M059J (cell line): ENCODE measurements around the gene ARL3. TPM values are rescaled to one million over a fixed set of nuclear protein-coding genes. Genes with fewer than 3 reads are reported as not detected.

Experiments used
- DNase-seq: peaks from one replicate; pipeline ENCODE4 v3.0.0-alpha.2; 2012; ENCODE audit warnings: low read depth
- total RNA-seq: library from RNA; depleted of rRNA; stranded (reverse); fragments of >200 nt; shearing (Covaris generic); gene quantifications from 2 replicates; pipeline ENCODE4 v1.2.3, GENCODE V29; 2014

The ARL3 gene
- total RNA-seq, 1 experiment from 2014 or later = 11.9 TPM

DNA sequence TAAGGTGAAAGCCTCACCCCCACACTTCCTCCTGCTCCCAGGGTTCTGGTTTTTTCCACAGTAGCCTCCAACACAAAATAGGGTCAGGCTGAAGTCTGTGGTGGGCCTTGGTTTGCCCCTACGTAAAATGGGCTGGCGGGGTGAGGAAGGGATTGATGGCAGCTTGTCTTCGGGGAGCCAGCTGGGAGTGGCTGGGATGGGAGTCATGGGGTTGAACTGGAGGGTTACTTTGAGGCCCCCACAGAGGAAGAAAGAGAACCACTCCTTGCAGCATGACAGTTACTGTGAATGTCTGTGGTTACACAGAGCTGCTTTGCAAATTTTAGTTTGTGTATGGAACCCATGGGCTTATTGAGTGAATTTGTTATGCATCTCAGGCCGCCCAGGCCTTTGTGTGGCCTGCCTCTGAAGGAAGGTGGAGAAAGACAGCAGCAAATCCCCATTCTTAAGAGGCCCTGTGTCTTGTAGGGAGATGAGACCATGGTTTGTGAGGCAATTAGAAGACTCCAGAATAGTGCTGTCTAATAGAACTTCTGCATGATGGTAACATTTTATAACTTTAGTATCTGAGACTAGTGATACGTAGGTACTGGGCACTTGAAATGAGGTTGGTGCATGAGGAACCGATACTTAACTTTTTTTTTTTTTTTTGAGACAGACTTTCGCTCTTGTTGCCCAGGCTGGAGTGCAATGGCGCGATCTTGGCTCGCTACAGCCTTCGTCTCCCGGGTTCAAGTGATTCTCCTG, 61.9 kb downstream of the ARL3 start:
- DNase-seq = no peak

DNA sequence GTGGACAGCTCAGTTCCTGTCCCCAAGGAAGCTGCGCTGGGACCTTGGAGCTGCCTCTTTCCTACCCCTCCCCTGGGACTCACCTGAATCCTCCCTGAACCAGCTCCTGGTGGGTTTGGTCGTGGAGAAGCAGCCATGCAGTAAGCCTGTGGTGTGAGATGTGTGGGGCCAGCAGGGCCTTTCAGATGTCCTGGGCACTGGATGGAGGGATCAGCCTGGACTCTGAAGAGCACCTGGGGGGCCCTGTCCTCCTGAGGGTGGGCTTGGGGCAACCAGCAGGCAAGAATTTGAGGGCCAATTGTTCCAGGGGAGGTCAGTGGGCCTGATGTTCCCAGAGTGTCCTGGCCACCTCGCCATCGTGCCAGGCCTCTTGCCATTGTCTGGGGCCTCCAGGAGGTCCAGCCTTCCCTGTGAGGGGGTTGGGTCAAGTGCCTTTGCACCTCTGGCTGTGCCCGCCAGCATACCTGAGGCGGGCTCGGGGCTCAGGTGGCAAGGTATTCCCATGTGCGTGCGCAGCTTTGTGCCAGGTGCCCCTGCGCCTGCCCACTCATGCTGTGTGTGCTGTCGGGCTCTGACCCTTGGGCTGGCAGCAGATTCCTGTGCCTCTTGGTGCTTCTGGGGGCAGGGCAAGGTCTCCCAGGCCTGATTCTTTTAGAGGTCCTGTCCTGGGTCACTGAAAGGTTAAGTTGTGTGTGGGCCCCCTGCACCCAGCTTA, 62.6 kb downstream of the ARL3 start:
- DNase-seq = no peak

DNA sequence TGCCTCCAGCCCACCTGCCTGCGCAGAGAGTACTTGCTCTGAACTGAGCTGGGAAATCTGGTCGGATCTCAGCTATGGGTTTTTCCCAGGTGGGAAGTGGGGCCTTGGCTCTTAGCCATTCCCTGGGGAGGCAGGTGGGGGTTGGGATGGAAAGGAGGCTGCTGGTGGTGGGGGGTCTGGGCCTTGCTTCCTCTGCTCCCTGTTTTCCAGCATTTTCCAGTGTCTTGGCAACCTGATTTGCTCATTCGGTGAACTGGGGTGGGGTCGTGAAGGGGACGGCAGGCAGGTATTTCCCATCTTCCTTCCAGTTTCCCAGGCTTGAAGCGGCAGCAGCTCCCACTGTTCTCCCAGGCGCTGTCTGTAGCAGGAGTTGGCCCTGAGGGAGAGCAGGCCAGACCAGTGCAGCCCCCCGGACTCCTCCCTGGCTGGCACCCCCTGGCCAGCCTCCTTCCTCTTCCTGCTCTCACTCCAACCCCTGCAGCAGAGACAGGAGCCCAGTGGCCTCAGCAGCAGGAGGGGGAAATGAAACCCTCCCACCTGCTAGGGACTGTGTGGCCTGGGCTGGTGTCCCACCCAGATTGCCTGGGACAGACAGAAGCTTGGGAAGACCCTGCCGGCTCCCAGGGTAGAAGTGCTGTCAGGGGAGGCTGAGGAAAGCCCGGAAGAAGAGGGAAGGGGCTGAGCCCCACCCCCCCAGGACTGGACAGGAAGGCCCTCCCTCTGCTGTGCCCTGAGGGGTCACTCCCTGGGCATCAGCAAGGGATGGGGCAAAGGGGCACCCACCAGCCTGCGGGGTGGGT, 63.3 kb downstream of the ARL3 start:
- no peak for DNase-seq

DNA sequence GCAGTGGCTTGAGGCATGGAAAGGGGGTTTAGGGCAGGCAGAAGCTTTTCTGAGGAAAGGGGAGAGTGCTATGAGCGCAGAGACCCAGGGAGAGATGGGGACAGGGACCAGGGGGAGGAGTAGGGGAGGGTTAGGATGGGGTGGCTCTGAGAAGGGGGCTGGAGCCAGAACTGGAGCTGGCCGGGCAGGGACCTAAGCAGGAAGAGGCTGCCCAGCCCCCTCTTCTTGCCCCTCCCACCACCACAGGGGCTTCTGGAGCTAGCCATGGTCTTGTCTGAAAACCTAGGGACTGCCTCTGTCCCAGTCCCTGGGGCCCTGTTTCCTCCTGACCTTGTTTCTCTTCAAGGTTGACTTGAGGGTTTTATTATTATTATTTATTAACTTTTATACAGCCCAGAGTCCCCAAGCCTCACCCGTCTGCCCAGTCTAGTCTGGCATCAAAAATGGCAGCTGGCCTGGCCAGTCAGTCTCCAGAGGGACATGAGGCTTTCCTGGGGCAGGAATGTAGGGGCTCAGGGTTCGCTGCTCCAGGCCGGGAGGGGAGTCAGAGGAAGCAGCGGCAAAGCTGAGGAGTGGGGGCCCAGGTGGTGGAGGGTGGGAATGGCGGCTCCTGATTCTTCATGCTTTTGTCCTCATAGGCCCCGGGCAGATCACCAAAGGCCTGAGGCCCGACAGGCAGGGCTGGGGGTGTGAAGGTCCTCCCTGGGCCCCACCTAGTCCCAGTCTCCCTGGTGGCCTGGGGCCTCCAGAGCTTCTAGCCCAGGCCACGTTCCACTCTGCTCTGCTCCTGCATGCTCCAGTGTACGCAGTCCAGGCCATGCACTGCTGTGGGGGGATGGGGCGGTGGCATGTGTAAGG, 64.2 kb downstream of the ARL3 start:
- DNase-seq = no peak

DNA sequence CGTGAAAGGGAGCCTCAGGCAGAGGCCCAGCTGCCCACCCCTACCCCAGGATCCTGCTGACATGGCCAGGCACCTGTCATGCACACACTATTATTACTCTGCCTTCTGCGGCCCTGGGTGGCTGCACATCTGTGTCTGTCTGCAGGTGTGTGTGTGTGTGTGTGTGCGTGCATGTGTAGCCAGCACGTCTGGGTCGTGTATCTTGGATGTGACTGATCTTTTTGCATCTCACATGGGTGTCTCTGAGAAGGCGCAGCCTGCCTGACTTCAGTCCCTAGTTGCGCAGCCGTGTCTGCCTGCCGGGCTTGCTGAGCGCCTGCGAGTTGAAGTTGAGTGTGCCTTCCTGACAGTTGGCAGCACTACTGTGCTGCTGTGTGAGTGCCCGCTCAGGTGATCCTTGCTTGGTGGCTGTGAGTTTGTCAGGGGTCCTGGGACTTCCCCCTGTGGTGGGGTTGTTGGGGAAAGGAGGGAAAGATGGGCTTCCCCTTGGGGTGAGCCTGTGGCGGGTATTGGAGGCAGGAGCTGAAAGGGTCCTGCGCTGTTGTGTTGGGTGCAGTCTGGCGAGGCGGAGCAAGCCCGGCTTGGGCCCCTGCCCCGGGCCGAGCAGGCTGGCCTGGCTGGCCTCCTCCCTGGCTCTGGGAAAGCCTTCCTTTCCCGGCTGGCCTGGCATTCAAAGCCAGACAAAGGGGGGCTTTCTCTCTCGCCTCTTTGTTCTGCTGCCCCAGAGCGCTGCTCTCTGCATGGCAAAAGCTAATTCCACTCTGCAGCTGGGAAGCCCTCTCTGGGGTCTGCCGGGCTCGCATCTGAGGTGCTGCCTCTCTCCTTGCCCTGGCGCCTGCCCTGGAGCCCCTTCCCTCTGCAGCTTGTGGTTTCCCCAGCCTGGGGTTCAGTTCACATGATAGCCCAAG, 65.1 kb downstream of the ARL3 start:
- no peak for DNase-seq

DNA sequence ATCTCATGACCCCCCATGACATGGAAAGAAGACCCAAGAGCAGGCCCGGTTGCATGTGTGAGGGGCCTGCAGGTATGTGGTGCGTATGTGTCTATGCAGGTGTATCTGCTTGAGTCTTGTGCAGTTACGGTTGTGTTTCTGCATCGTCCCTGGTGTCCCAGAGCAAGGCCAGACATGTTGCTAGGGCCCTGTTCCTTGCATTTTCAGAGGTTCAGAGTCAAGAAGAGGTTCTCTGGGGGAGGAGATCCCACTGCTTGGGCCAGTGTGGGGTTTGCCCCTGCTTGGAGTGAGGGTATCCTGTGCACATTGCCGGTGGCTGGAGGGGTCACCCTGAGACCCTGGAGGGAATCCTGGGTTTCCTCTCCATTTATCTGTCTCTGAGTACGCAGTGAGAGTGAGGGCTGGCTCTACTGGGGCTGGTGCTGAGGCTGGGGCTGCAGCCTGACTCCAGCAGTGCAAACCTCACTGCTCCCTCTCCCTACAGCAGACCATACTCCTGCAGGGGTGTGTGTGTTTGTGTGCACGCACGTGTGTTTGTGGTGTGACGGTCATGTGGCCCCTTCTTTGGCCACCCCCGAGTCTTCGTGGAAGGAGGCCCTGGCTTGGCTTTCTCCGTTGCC, 65.8 kb downstream of the ARL3 start:
- no peak for DNase-seq

DNA sequence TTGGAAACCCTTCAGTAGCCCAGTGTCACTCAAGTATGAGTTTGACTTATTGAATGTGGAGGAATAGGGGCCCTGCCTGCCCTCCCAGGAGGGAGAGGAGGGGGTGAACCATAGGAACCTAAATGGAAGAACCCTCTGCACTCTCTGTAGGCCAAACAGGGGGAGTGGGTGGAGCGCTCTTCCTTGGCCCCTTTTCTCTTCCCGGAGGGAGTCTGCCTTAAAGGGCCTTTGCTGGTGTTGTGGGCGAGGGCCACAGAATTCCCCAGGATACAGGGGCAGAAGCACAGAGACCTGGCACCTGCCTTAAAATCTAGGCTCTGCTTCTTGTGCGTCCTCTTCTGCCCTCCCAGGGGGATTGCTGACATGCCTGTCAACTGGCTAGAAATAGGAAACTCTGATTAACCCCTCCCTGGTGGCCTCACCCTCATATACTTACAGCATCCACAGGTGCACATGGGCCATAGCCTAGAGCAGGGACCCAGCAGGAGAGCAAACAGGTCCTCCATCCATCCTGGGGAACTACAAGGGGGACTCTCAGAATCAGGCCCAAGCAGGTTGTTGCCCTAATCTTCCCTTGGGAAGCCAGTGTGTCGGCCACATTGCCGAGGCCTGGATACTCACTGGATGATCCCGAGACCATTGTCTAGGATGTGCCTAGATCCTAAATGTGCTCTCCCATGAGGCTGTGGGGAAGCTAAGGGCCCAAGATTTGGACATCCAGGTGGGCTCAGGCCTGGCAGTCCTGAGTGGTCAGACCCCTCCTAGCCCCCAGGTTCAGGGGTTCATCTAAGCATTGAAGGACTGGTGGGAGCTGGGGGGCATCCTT, 66.5 kb downstream of the ARL3 start:
- no peak for DNase-seq

DNA sequence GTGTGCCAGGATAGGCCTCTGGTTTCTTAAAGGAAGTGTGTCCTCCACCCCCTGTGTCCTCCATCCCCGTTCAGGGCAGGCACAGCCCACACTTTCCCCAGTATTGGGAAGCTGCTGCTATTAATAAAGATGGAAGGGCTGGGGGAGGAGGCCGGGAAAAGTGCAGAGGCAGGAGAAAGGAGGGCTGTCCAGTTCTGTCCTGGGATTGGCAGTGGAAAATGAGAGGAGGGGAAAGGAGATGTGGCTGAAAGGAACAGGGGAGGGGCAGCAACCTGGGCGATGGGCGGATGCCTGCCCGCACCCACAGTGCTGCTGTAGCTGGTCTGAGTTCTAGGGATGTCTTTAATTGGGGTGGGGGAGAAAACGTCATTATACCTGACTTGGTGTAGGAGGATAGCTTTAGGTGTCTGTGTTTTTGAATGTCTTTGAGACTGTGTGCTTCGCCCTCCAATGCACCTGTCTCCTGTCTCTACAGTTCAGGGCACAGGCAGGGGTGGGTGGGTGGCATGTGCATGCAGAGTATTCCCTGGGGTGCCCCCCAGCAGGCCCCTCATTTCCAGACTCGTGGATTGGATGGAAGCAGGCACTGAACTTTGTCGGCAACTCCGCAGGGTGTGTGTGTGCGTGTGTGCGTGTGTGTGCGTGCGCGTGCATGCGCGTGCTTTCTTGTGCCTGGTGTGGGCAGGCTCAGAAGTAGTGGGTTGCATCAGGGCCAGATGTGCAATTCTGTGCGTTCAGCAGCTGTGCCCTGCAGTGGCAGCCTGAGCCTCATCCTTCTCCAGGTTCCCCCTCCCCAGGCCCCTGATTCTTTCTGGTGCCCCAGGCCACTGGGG, 67.4 kb downstream of the ARL3 start:
- DNase-seq = no peak

DNA sequence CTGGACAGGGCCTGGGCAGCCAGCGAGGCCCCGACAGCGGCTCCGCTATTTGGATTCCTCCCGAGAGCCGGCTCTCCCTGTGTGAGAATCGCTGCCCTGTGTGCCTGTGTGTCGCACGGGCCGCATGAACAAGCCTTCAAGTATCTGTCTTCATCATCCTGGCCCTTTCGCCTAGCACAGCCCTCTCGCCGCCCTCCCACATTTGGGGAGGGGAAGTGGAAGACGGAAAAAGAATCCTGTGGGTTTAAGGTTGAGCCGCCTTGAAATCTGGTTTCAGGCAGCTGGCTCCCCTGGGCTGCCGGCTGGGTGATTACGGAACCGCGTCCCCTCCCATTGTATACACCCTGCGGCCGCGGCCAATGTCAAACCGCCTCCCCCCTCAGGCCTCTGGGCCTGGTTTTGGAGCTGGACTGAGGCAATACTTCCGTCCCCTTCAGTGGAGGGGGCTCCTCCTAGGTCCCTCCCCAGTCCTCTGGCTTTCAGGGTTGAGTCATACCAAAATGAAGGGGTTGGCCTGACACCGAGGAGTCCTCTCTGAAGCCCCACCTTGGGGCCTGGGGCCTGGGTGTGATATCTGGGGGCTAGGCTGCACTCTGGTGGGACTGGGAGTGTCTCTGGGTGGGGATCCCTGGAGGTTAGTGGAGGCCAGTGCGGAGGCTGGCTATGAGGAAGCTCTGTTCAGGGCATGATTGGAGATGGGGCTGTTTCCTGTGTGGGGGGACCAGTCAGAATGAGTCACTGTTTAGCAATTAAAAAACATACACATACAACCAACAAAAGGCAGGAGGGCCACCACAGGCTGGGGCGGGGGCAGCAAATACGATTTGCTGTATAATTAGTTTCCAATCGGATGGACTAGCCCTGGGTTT, 68.2 kb downstream of the ARL3 start:
- DNase-seq = peak; percentile 92

DNA sequence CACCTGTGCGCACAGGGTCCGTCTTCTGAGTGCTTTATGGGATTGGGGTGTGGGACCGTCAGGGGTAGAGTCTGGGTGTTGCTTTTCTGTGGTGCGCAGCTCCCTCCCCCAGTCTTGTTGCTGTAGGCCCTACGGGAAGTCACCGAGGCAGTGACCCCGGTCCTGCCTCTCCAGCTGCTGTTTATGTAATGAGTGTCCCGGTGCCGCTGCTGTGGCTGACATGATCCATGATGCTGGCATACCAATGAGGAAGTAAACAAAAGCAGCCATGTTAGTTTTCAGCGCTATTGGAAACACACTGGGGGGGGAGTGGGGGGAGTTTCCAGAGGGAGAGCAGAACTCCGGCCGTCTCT, 68.8 kb downstream of the ARL3 start:
- DNase-seq = peak; percentile 79

DNA sequence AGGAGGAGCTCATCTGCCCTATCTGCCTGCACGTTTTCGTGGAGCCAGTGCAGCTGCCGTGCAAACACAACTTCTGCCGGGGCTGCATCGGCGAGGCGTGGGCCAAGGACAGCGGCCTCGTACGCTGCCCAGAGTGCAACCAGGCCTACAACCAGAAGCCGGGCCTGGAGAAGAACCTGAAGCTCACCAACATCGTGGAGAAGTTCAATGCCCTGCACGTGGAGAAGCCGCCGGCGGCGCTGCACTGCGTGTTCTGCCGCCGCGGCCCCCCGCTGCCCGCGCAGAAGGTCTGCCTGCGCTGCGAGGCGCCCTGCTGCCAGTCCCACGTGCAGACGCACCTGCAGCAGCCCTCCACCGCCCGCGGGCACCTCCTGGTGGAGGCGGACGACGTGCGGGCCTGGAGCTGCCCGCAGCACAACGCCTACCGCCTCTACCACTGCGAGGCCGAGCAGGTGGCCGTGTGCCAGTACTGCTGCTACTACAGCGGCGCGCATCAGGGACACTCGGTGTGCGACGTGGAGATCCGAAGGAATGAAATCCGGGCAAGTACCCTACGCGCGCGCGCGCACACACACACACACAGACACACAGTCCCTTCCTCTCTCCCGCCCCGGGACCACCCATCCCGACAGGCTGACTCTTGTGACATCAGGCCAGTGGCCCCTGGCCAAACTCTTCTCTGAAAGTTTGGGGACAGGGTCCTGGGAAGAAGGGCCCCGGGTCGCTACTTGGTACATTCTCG, 69.4 kb downstream of the ARL3 start:
- peak; percentile 81 for DNase-seq

DNA sequence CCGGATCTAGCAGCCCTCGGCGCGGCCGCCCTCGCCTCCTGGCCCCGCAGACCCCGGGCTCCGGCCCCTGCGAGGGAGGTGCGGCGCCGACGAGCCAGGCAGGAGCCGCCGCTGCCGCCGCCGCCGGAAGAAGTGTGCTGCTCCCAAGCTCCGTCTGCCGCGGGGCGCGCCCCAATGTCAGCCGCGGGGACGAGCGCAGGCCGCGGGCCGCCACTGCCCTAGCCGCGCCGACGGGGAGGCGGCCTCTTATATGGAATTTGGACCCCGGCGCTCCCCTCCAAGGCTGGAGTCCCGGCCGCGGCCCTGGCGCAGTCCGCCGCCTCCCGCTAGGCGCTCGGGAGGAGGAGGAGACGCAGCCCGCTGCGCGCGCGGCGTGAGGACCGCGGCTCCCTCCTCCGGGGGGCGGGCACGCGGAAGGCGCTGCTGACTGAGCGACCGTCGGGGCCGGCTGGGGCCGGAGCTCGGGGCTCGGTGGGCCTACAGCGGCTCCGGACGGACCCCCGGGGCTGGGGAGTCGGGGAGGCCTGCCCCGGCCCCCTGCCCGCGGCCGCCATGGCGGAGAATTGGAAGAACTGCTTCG, 70.0 kb downstream of the ARL3 start, which contains the start of gene TRIM8:
Gene TRIM8, plus strand, starts transcription at position 414 of the 580 bp plus-strand sequence. Its CDS starts 139 bp downstream, at position 553.
- DNase-seq = peak; percentile 50

DNA sequence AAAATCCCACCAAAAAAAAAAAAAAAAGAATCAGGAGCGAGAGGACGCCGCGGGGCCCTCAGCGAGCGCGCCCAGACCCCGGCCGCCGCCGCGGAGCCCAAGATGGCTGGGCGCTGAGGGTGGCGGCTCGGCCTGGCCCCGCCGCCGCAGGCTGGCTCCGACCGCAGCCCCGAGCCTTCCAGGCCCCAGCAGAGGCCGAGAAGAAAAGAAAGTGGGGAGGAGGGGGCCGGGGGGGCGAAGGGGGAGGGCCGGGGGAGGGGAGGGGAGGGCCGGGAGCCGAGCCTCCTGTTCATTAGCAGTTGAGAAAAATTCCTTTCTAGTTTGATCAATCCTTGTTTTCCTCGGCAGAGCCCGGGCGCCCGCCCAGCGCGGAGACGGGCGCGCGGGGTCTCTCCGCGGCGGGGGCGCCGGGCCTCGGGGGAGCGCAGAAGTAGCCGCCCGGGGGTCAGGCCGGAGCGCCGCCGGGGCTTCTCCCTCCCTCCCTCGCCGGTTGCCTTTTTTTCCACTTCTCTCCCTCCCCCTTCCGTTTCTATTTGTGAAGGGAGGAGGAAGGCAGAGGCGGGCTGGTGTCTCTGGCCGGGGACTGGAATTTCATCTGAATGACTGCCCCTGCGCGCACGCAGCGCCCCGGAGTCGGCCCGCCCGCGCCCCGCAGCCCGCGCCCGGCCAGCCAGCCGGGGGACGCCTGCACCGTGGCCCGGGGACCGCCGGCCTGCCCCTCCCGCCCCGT, 70.7 kb downstream of the ARL3 start:
- peak; percentile 81 for DNase-seq

DNA sequence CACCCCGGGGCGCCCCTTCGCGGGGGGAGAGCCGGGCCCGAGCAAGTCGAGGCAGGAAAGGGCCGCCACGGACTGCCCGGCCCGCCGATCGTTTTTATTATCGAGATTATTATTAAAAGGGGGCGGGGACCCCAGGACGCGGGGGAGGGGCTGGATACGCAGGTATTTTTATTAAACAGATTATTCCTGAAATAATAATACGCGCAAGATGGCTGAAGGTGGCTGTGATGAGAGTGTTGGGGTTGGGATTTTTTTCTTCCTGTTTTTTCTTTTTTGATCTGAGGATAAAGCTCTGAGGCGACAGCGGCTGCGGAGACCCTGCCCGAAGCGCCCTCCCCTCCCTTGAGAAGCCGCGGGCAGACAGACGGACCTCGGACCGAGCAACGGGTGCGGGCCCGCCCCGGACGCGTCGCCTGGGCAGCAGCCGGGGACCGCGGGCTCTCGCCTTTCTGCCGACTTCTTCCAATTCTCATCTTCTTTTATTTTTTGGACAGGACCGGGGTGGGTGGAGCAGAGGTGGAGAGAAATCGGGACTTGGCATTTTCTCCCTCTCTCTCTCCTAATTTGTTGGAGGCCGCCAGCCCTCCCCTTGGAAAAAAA, 71.4 kb downstream of the ARL3 start:
- DNase-seq = peak; percentile 61
